Thyroid gland (tissue), 4 donors: Measurements from ENCODE around the gene PATJ.

ENCODE experiments used
- CTCF ChIP-seq, 6 experiments: fragments of 200-600 bp in 3 of 6; fragments of 450-650 bp in 3 of 6; sonication (generic) in 3 of 6; IDR thresholded peaks; one replicate each; pipeline ENCODE4 v1.5.1; 2016 to 2019; ENCODE audit warnings: antibody characterized with exemption in 6 of 6, mild to moderate bottlenecking in 2 of 6, inconsistent platforms in 1 of 6, moderate library complexity in 1 of 6
- POLR2A ChIP-seq, 2 donors: fragments of 450-650 bp; IDR thresholded peaks; one replicate each; pipeline ENCODE4 v1.6.1; 2017; ENCODE audit warnings: antibody characterized with exemption in 2 of 2, mild to moderate bottlenecking in 2 of 2, moderate library complexity in 1 of 2

GRCh38 chr1:61865646-61866220, 123.5 kb downstream of the PATJ start:
- no peak for TF ChIP-seq CTCF (IDR thresholded peaks at IDR 0.05)
- TF ChIP-seq POLR2A (IDR thresholded peaks at IDR 0.05), result no peak
